GM18517 (cell line): ENCODE measurements around the gene LILRA5.
"Not testable (repeated sequence)": the region's sequence is repeated elsewhere in the genome, so short reads cannot be mapped to it uniquely, and the experiment has no call there.

Experiments used
- ATAC-seq: cut with Tn5 transposase; IDR thresholded peaks from one replicate; pipeline ENCODE4 v1.9.1; 2021; ENCODE audit warnings: mild to moderate bottlenecking, moderate library complexity; ENCODE audit not compliant: unreplicated experiment

The LILRA5 gene

DNA sequence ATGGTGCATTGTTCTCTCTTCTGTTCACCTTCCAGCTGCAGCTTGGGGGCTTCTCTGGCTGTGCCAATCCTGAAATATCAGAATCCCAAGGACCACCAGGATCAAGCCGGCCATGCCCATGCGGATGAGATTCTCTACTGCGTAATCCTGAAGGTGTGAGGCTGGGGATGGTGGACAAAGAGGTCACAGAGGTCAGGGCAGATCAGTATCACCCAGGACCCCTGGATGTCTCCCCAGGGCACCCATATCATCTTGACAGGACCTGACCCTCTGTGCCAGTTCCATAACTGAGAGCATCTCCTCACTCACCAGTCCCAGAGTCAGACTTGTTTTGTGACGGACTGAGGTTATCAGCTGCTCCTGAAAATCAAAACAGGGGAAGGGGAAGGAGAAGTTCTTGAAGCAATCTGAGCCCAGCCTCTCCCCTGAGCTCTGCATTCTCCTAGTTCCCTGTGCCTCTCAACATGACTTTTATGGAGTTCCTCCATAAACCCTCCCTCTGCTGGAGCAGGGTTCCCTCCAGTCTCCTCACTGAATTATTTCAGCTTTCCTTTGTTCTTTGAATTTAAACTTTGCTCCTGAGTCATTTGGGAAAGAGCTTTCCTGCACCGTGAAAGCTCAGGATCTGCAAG lies 5.5 kb downstream of the LILRA5 start:
- ATAC-seq, result no peak

- no peak for ATAC-seq
Measured at GRCh38 chr19:54305141-54305540, 7.8 kb downstream of the LILRA5 start.

GRCh38 chr19:54302257-54302656 lies 10.7 kb downstream of the LILRA5 start:
- no peak for ATAC-seq

- no peak for ATAC-seq
Measured at GRCh38 chr19:54299515-54299914, 13.5 kb downstream of the LILRA5 start.

DNA sequence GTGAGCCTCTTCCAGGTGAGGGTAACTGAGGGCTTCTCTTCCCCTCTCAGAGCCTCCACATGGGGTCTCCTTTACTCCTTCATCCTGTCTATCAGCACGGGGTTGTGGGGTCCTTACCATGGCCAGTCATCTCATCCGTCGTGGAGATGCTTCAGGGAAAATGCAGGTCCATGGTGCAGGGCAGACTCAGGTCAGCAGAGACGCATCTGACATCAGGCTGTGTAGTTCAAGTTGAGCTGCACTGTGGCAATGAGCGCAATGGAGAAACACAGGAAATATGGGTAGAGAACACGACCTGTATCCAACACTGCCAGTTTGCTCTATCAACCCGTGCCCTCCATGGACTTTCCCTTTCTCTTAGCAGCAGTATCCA lies 13.9 kb downstream of the LILRA5 start:
- ATAC-seq, result no peak

DNA sequence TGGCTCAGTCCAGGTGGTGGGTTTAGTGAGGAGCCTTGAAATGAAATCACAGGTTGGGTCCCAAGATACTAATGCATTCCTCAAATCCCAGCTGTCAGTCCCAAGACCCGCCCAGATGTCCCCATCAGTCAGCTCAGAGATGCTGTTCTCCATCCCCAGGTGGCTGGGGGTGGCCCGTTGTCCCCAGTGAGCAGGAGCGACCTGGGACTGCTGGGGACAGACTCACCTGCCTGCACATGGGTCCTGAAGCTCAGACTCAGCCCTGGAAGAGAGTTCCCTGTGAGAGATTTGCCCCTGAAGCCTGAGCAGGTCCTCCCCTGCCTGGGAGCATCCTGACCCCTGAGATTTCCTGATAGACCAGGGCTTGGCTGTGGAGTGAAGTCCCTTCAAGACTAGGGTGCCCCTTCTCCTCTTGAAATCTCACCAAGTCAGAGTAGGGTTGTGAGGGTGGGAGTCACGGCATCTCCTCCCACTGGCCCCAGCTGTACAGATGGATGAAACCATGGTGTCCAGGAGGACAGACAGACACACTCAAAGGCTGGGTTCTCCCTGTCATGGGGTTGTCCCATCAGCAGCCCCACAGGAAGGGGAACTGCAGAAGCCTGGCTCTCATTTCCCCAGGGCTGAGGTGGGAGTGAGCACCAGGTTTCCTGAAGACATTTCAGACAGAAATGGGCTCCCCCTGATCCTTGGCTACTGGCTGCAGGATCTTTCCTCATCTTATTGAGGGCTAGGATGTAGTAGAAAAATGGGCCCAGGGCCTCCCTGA lies 14.4 kb downstream of the LILRA5 start:
- ATAC-seq, result no peak

DNA sequence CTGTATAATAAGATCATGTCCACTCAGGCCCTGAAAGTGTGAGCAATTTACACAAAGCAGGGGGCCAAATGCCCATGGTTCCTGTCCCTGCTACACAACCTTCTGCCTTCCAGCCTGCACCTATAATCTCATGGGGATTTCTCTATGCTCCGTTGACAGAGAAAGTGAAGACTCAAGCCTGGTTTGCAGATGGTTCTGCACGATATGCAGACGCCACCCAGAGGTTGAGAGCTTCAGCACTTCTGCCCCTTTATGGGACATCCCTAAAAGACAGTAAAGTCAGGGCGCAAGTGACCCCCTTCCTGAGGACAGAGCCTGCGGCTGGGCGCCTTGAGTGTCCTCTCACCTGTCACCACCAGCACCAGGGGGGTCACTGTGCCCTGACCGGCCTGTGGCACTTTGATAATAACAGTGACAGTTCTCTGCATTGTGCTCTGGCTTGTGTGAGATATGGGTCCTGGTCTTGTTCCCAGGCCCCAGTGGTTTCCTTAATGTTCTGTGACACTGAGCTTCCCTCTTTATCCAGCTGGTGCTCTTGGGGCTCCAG lies 15.1 kb downstream of the LILRA5 start:
- no peak for ATAC-seq

- no peak for ATAC-seq
Measured at GRCh38 chr19:54294539-54294938, 18.4 kb downstream of the LILRA5 start.

DNA sequence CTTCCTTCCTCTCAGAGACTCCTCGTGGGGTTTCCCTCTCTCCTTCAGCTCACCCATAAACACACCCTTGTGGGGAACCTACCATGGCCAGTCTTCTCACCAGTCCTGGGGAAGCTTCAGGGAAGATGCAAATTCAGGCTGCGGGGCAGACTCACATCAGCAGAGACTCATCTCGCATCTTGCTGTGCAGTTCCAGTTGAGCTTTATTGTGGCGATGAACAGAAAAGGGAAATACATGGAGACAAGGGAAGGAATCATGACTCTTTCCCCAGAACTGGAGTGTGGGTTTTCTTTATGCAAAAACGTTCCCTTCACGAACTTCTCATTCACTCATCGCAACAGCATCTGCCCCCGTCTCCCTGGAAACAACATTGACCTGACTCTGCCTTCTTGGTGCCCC lies 23.8 kb downstream of the LILRA5 start:
- ATAC-seq, result not testable (repeated sequence)

DNA sequence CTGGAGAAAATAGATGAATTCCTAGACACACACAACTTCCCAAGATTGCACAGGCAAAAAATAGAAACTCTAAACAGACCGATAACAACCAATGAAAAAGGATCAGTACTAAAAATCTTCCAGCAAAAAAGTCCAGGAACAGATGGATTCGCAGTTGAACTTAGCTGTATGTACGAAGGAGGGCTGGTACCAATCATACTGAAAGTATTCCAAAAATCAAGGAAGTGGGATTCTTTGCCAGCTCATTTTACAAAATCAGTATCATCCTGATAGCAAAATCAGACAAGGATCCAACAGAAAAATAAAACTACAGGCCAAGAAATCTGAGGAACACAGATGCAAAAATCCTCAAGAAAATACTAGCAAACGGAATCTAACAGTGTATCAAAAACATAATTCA lies 25.5 kb downstream of the LILRA5 start:
- ATAC-seq, result no peak

DNA sequence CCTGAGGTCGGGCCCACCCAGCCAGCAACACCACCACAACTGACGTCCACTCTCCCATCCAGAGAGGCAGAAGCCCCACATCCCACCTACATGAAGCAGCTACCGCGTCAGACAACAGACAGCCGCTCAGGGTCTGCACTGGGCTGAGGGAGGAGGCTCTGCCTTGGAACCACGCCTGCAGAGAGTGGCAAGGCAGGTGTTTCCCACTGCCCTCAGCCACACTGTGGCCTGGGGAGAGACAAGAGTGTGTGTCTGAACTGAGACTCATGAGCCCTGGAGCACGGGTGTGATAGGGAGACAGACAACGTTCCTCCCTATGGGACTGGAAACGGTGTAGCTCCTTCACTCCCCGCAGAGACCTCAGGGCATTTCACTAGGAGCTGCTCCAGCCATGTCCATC lies 26.7 kb downstream of the LILRA5 start:
- not testable (repeated sequence) for ATAC-seq

DNA sequence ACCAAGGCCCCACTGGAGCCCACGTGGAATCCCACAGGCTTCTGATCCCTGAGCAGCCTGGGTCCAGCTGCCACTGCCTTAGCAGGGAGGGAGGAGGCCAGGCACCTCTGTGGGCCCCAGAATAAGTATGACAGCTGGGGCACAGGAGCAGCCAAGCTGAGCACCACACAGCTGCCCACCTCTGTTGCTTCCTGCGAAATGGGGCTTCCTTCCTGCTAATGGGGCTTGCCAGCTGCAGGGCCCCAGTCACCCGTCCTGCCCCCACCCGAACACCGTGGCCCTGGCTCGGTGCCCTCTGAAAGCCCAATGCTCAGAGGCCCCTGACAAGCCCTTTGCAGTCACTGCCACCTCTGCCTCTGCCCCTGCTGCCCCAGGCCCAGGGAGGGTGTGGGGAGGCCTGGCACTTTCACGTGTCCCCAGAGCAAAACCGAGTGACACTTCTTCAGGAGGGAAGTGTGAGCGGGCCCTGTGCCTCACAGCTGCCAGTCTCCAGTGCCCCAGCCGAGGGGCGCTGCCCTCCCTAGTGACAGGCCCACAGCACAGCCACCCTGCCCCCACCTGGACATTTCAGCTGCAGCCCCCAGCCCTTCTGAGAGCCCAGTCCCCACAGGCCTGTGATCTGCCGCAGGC lies 27.4 kb downstream of the LILRA5 start:
- not testable (repeated sequence) for ATAC-seq

DNA sequence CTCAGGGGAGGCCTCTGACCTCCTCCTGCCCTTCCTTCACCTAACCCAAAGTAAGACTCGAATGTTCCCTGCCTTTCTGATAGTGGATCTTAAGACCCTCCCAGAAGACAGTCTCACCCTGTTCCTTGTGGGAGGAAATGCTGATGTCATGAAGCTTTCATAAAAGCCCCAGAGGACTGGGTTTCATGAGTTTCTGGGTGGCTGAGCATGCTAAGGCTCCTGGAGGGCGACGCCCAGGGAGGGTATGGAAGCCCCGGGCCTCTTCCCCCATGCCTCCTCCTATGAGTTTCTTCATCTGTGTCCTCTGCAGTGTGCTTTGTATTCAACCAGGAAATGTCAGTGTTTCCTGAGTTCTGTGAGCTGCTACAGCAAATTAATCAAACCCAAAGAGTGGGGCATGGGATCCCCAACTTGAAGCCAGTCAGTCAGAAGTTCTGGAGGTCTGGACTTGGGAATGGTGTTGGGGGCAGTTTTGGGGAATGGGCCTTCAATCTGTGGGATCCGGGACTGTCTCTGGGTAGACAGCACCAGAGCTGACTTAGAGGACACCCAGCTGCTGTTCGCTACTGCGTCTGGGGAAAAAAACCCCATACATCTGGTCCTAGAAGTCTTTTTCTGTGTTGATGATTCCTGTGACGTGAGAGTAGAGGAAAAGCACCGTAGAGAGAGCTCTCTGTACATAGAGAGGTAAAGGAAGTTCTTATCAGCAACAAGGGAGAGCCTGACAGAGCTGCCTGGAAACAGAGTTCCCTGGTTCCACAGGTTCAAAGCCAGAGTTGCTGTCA lies 30.1 kb downstream of the LILRA5 start:
- ATAC-seq, result no peak

DNA sequence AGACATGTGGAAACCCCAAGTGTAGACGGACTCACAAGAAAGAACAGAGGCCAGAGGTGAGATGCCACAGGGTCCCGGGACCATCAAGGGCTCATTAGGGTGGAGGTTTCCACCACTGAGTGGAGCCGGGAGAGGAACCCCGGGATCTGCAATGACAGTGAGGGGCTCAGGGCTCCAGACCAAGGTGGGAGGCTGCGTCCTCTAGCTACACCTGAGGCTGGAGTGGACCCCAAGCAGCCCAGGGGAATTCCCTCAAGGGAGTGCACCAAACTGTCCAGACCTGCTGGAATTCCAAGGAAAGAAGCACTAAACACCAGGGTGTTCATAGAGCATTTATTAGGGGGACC lies 31.3 kb downstream of the LILRA5 start:
- ATAC-seq, result not testable (repeated sequence)

DNA sequence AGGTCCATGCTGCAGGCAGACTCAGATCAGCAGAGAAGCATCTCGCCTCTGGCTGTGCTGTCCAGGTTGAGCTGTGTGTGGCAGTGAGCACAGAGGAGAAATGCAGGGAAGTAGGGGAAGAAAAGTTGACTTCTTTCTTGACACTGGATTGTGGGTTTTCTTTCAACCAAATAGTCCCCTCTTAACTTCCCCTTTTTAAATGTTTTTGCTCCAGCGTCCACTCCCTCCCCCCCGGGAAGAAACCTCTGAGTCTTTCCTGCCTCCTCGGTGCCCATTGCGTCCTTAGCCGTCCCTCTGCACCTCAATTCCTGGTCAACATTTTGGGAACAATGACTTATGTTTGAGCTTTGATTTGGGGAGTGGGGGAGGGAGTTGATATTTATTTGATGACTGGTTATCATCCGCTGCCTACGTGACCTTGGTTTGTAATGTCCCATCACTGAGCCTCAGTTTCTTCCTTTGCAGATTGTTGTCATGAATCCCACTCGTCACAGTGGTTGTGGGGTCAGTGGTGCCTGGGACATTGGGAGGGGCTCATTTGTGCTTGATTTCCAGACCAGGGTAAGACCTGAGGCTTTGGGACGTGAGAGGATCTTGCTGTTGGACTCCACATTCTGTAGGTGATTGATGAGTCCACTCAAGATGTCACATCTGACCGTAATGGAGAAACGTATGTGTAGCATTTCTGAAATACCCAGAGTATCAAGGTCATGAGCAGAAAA lies 31.8 kb downstream of the LILRA5 start, which contains the start of gene LILRB2:
Gene LILRB2 (minus strand): TSS at position 104 of the 722 bp plus-strand sequence. CDS start 614 bp downstream, outside the sequence.
- no peak for ATAC-seq

DNA sequence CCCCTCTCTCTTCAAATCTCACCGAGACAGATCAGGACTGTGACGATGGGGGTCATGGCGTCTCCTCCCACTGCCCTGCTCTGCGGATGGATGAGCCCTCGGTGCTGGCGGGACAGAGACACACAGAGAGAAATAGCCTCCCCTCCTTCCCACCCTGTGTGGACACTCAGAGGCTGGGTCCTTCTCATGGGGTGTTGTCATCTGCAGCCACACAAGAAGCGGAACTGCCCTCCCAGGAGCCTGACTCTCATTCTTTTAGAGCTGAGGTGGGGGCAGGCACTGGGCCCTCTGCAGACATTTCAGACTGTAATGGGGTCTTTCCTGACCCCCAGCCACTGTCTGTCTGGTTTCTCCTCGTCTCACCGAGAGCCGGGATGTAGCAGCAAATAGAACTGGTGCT lies 32.5 kb downstream of the LILRA5 start:
- not testable (repeated sequence) for ATAC-seq

GRCh38 chr19:54280025-54280424 lies 32.9 kb downstream of the LILRA5 start:
- not testable (repeated sequence) for ATAC-seq

DNA sequence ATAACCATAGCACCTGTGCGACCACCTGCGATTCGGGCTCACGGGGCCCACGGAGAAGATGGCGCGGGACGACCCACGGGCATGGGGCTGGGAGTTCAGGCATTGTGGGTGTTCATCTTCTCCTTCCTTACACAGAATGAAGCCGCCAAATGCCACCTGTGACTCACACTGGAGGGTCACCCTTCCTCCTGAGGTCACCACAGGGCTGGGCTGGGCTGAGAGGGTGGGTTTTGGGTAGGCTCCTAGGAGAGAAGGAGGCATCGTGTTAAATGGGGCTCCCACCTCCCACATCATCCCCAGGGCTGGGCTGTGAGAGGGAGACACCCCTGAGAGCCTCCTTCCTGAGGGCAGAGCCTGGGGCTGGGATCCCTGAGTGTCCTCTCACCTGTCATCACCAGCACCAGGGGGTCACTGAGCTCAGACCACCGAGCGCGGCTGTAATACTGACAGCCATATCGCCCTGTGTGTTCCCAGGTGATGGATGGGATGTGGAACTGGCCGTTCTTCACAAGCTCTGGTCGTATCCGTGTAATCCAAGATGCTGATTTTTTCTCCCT lies 33.5 kb downstream of the LILRA5 start:
- ATAC-seq, result no peak

- not testable (repeated sequence) for ATAC-seq
Measured at GRCh38 chr19:54278571-54279195, 34.3 kb downstream of the LILRA5 start.

- ATAC-seq, result not testable (repeated sequence)
Measured at GRCh38 chr19:54278056-54278455, 34.9 kb downstream of the LILRA5 start.
